GM19238 (cell line): ENCODE results near the gene BACE1-AS.
"Not testable (repeated sequence)": the region's sequence is repeated elsewhere in the genome, so short reads cannot be mapped to it uniquely, and the experiment has no call there.

Experiments used
- DNase-seq: peaks from one replicate; pipeline ENCODE4 v3.0.0; 2011; ENCODE audit warnings: low spot score; ENCODE audit not compliant: insufficient read length

BACE1-AS gene

DNA sequence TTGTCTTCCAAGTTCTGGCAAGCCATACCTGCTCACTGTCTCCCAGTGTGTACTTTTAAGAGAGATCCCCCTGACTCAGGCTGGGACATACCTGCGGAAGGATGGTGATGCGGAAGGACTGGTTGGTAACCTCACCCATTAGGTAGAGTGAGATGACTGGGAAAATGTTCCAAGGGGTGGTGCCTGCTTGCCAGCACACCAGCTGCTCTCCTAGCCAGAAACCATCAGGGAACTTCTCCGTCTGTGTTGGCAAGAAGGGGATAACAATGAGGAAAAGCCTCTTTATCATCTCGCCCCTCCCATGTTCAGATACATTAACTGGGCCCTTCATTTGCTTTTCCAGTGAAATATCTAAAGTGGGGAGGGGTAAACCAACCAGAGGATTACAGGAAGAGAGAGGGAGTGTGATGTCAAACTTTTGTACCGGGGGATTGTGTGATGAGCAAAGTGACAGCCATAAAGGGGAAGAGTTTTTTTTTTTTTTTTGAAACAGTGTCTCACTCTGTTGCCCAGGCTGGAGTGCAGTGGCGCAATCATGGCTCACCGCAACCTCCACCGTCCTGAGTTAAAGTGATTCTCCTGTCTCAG lies at the start of gene BACE1-AS:
BACE1-AS (plus strand) TSS at position 538 of the 588 bp plus-strand sequence.
- no peak for DNase-seq

DNA sequence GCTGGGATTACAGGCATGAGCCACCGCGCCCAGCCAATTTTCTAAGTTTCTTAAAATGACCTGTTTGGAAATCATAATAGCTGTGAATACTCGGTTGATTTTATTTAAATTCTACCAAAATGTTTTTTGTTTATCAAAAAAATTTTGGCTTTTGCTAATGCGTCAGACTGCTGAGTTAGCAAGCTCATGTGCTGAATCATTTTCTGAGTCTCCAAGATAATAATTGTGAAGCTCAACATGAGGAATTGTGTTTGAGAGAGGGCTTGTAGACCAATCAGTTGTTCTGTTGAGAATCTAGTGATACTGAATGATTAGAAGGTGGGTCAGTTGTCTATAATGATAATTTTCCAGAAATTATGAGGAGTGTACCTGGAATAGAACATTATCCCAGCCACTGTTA lies 42.8 kb upstream of the BACE1-AS start:
- no peak for DNase-seq

DNA sequence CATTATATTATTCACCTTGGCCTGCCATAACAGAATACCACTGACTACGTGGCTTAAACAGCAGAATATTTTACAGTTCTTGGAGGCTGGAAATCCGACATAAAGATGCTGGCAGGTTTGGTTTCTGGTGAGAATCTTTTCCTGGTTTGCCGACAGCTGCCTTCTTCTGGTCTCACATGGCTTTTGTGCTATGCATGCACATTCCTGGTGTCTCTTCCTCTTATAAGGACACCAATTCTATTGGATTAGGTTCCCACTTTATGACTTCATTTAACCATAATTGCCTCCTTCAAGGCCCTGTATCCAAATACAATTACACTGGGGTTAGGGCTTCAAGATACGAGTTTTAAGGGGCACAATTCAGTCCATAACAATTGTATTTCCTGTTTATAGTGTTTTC lies 41.6 kb upstream of the BACE1-AS start:
- no peak for DNase-seq

DNA sequence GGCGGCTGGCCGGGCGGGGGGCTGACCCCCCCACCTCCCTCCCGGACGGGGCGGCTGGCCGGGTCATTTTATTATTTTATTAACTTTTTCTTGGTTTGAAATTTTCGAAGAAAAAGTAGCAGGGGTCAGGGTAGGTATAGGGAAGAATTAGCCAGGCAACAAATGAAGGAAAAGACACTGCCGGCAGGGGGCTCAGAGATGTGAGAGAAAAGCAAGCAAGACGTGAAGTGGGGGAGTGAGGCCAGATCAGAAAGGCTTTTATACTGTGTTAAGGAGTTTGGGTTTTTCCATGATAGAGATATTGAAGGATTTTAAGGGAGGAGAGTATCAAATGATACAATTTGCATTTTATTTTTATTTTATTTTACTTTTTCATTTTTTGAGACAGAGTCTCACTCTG lies 39.6 kb upstream of the BACE1-AS start:
- no peak for DNase-seq

DNA sequence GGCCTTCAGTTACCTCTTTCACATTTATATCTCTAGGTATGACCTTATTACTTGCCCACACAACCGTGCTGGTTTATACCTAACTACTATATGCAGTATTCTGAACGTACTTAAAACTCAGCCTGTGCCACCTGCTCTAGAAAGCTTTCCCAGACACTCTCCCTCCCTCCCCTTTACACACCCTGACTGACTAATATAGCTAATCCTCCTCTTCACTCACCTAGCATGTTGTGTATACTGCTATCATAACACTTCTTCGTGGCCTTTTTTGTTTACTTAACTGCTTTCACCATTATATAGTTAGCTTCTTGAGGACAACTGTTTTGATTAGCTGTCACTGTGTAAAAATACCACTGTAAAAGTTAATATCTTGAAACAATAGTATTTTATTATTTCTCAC lies 35.2 kb upstream of the BACE1-AS start:
- DNase-seq, result no peak

DNA sequence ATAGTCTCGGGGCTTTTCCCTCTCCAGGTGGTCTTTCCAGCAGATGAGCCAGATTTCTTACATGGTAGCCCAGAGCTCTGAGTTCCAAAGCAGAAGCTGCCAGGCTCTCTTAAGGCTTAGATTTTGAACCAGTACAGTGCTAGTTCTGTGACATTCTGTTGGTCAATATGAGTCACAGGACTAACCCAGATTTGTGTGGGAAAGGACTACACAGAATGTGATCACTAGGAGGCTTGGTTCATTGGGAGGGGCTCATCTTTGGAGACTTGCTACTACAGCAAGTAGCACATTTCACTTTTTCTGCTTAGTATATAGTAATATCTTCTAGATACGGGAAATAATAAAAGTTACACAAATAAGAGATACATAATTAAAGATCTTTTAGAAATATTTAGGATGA lies 34.6 kb upstream of the BACE1-AS start:
- DNase-seq, result no peak

DNA sequence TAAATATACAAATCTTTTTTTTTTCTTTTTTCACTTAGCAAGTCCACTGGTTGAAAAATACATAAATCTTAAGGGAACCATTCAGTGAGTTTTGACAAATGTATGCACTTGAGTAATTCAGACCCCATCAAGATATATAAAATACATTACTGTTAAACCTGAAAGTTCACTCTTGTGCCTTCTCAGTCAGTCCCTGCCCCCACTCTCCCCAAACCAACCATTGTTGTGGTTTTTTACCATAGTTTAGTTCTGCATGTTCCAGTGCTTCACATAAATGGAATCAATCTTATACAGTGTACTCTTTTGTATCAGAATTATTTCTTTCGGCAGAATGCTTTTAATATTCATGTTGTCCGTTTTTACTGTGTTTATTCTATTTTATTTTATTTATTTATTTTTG lies 32.6 kb upstream of the BACE1-AS start:
- no peak for DNase-seq

DNA sequence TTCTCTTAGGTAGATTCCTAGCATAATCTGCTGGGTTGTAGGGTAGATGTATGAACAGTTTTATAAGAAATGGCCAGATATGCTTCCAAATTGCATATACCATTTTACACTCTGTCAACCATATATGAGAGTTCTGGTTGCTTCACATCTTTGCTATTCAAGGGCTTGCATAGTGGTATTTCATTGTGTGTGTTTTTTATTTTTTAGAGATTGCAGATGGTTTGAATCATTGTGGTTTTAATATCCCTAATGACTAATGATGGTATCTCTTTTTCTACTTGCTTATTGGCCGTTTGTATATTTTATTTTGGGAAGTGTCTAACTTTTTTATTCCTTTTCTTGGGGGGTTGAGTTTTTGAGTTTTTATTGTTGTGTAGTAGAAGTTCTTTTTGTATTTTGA lies 31.7 kb upstream of the BACE1-AS start:
- DNase-seq, result no peak

DNA sequence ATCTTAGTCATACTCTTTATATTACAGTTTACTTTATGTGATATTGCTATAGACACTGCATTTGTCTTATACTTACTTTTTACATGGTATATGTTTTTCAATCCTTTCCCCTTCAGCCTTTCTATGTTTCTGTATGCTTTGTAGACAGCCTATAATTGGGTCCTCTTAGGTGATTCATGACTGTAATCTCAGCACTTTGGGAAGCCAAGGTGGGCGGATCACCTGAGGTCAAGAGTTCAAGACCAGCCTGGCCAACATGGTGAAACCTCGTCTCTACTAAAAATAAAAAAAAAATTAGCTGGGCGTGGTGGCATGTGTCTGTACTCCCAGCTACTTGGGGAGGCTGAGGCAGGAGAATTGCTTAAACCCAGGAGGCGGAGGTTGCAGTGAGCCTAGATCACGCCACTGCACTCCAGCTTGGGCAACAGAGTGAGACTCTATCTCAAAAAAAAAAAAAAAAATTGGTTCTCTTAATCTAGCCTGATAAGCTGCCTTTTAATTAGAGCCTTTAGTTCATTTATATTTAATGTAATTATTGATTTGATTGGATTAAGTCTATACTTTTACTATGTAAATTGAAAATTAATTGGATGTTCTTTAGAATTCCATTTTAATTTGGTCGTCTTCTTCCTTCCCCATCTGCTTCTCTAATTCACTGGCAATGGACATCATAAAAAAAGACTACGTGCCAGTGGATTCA lies 26.4 kb upstream of the BACE1-AS start:
- not testable (repeated sequence) for DNase-seq

DNA sequence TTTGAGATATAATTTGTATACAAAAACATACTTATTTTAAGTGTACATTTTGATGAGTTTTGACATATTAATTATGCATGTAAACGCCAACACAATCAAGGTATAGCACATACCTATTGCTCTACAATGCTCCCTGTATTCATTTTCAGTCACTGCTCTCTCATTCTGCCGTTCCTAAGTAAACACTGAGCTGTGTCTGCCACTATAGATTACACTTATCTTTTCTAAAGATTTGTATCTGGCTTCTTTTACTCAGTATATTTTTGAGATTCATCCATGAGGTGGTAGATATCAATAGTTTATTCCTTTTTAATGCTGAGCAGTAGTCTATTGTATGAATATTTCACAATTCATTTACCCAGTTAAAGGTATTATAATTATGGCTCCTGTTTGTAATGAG lies 25.4 kb upstream of the BACE1-AS start:
- DNase-seq, result no peak

DNA sequence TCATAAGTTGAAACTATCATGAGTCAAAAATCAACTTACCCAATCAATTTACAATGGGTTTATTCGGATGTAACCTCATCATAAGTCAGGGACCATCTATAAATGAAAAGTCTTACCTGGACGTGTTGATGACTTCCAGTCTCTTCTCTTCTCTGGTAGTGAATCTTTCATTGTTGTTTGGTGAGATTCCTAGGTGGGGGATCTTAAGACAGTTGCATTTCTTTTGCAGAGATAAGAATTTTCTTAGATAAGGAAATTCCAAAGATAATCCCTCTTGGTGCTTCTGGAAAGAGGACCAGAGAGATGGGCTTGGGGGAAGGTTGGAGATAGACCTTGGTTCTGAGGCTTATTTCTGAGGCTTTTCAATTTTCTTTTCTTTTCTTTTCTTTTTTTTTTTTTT lies 21.3 kb upstream of the BACE1-AS start:
- no peak for DNase-seq

DNA sequence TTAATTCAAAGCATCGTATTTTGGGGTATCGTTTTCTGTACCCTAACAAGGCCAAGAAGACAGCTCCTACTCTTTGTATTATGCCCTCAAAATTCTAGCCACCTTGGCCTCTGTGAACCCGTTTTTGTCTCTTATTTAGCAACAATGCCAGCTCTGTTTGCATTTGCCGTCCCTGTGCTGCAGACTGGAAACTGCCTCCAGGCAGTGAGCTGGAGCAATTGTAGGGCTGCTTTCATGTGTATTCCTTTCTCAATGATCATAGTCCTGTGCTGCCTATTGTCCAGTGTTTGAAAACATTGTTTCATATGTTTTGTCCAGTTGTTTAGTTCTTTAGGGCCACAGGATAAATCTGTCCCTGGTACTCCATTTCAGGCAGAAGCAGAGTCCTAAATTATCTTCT lies 19.9 kb upstream of the BACE1-AS start:
- no peak for DNase-seq

DNA sequence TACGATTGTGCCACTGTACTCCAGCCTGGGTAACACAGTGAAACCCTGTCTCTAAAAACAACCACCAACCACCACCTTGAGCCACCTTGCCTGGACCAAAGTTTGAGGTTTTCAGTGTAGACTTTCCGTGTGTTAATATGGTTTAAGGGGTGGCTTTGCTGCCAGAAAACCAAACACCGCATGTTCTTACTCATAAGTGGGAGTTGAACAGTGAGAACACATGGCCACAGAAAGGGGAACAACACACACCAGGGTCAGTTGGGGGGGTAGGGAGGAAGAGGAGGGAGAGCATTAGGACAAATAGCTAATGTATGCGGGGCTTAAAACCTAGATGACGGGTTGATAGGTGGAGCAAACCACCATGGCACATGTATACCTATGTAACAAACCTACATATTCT lies 19.0 kb upstream of the BACE1-AS start:
- DNase-seq, result not testable (repeated sequence)

DNA sequence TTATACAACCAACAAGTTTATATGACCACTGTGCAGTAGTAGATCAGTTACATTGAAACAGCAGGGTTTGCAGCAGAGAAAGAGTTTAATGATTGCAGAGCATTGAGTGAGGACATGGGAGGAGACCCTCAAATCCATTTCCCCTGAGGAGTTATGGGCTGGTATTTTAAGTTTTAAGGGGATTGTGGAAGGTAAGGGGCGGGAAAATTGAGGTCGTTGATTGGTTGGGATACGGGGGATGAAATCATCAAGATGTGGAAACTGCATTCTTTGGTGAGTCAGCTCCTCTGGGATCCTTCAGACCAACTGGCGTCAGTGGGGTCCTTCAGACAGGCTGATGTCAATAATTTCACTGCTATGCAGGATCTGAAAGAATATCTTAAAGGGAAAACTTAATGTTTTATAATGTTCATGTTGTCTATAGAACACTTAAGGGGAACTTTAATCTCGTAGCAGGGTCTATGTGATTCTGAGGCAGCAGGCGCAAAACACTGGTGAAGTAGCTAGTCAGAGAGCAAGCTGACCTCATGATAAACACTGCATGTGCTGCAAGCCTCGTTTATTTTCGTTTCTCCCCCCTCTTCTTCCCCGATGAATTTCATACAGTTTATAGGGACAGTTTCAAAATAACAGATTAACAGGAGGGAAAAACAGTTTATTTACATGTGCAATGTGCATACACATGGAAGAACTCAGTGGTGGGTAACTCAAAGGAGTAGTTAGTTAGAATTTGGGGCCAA lies 17.4 kb upstream of the BACE1-AS start:
- no peak for DNase-seq

DNA sequence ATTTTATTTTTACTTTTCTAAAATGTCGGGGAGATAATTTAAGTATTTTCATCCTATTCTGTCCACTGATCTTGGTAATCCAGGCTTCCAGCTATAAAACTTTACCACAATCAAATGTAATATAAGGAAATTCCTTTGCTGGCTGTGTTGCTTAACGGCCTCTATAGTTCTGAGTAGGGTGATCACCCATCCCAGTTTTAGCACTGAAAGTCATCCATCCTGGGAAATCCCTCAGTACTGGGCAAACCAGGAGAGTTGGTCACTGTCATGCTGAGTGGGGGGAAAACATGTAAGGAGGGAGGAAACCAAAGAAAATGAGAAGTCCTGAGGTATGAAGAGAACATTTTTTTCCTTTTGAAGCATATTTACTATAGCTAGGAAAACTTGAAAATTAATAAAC lies 12.8 kb upstream of the BACE1-AS start:
- DNase-seq, result no peak

DNA sequence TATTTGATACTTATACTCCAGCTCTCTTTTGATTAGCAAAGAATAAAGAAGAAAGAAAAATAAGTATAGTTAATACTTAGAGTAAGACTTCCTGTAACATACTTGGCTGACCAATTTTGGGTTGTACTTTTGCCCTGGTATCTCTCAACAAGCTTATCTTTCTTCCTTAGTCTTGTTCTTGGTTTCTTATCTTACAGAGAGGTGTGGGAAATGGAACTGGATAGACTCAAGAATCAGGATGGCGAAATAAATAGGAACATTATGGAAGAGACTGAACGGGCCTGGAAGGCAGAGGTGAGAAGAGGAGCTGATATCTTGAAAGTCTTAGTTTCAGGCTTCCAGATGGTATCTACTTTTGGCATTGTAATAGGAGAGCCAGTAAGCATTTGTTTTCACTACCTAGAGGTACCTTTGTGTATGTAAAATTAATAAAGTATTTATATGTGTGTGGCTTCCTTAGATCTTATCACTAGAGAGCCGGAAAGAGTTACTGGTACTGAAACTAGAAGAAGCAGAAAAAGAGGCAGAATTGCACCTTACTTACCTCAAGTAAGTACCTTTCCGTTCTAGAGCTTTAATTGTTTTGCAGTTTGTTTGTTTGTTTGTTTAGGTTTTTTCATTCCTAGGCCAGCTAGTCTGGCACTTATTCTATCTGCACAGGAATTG lies 11.3 kb upstream of the BACE1-AS start:
- no peak for DNase-seq

DNA sequence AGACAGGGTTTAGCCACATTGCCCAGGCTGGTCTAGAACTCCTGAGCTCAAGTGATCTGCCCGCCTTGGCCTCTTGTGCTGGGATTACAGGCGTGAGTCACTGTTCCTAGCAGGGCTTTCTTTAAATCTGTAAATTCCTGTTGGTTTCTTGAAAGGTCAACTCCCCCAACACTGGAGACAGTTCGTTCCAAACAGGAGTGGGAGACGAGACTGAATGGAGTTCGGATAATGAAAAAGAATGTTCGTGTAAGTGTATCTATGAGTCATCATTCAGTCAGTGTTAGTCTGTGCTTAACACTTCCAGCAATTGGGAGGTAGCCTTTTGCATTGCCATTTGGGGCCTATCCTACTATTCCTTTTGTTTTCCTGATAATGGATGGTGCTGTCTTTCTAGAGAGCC lies 10.0 kb upstream of the BACE1-AS start:
- no peak for DNase-seq

DNA sequence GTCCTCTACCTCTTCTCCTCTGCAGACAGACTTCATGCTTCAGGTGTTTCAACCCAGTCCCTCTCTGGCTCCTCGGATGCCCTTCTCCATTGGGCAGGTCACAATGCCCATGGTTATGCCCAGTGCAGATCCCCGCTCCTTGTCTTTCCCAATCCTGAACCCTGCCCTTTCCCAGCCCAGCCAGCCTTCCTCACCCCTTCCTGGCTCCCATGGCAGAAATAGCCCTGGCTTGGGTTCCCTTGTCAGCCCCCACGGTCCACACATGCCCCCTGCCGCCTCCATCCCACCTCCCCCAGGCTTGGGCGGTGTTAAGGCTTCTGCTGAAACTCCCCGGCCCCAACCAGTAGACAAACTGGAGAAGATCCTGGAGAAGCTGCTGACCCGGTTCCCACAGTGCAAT lies 9.3 kb upstream of the BACE1-AS start:
- DNase-seq, result no peak

DNA sequence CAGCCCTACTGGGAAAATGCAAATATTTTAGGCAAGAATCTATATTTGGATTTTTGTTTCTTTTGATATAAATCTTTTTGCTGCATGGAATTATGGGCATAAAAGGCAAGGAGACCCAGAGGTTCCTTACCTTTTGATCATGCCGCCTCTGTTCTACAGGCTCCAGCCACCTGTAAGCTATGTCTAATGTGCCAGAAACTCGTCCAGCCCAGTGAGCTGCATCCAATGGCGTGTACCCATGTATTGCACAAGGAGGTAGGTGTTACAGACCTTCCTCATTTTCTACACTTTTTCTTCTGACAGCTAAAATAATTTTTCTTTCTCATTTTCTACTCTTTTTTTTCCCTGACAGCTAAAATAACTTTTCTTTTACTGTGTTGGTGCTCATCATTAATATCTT lies 8.2 kb upstream of the BACE1-AS start:
- DNase-seq, result no peak

DNA sequence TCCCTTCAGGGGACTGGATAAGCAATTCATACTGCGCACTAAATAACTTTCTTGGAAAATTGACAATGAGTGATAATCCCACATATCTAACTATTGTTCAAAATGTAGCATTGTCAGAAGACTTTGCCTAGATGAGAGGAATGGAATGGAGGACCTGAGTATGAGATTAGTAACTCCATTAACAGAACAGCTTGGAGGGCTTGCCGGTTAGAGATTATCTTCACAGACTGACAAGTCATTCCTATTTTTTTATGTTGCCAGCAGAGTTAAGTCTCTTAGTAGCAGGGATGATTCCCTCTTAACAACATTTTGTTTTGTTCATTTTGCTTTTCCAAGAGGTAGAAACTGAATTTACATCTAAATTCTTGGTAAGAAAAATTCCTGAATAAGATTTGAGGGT lies 7.1 kb upstream of the BACE1-AS start:
- no peak for DNase-seq

DNA sequence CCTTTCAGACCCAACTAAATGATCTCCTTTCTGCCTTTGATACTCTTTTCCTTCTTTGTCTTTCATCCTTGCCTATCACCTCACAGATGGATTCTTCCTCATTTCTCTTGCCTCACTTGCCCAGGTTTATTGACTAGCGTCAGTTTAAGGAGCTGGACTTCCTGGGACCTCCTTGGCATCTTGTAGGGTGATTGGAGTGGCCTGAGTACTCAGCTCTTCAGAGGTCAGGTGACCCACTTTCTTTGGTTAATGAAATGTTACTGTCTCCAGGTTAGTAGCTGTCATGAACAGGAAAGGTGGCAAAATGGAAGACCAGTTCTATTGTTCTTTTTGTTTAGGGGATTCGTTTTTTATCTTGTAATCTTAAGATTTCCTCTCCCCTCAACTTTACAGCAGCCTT lies 4.6 kb upstream of the BACE1-AS start:
- no peak for DNase-seq

DNA sequence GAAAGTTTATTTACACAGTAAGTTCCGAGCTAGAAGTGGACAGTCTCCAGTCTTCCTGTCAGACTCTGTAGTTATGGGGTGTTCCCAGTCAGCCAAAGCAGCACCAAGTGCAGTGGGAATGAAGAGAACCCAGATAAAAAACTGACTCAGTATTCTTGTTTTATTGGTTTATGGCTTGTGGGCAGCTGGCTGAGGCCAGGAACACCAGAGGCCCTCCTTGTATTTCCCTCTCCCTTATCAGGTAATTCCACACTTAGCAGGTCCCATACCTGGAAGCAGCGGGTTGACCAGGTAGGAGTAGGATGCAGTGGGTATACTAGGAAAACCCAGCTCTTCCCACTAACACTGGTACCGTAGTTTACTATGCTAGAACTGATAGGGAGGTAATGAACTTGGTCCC lies 3.5 kb upstream of the BACE1-AS start:
- no peak for DNase-seq
